ENCODE data around the gene IRF2BP2.

- TF ChIP-seq CTCF (IDR thresholded peaks at IDR 0.05) (no peak), POLR2A (IDR thresholded peaks at IDR 0.05) (peak in 1 of 2 donors; percentile 89)
Measured at GRCh38 chr1:234610666-234611224, 767 bp upstream of the IRF2BP2 start.

Data from lower leg skin (tissue), 3 donors.